Measurements from ENCODE around the gene ATXN2L. TPM values are rescaled to one million over a fixed set of nuclear protein-coding genes. Genes with fewer than 3 reads are reported as not detected.

ATXN2L gene
- total and polyA plus RNA-seq, 2 of the 13 experiments (the other 11 are each of a cell fraction or from before 2014, with no cell fraction given) = 40.8 to 55.1 TPM

GRCh38 chr16:28865722-28866453, 43.1 kb downstream of the ATXN2L start (continued):
- TF ChIP-seq ARID3A (IDR thresholded peaks at IDR 0.05; ENCODE audit: low read depth, low read length) (no peak), NKX3-1 (CRISPR knock-in tag; IDR thresholded peaks at IDR 0.05) (no peak), ZNF747 (CRISPR knock-in tag; IDR thresholded peaks at IDR 0.05; ENCODE audit: borderline replicate concordance) (0 out of 2 replicates have a peak, but pooled peaks have one; percentile 21), ZNF207 (IDR thresholded peaks at IDR 0.05; ENCODE audit: borderline replicate concordance) (no peak), HNRNPL (IDR thresholded peaks at IDR 0.05; ENCODE audit: low read depth, low read length) (no peak), SNRNP70 (IDR thresholded peaks at IDR 0.05; ENCODE audit: low read depth, low read length) (no peak), SAFB2 (CRISPR knock-in tag; IDR thresholded peaks at IDR 0.05; ENCODE audit: borderline replicate concordance, low read depth) (no peak), HNF1B (CRISPR knock-in tag; IDR thresholded peaks at IDR 0.05) (peak; percentile 73; the same call in 1 of the 2 replicates), PLSCR1 (CRISPR knock-in tag; IDR thresholded peaks at IDR 0.05; ENCODE audit: borderline replicate concordance) (no peak), ZBTB20 (CRISPR knock-in tag; IDR thresholded peaks at IDR 0.05; ENCODE audit: borderline replicate concordance, low read depth) (peak; percentile 70; the same call in 1 of the 2 replicates), USF2 (IDR thresholded peaks at IDR 0.05; ENCODE audit: low read depth, low read length) (no peak), USF2 (CRISPR knock-in tag; IDR thresholded peaks at IDR 0.05; ENCODE audit: borderline replicate concordance) (no peak), EP300 (IDR thresholded peaks at IDR 0.05; ENCODE audit: low read depth in 2 of 2, low read length in 2 of 2) (peak in 1 of 2 experiments; percentile 26; a peak in 1 of 4 replicates), EP300 (CRISPR knock-in tag; IDR thresholded peaks at IDR 0.05; ENCODE audit: borderline replicate concordance) (no peak), E2F5 (CRISPR knock-in tag; conservative IDR thresholded peaks at IDR 0.05) (peak; percentile 58; the same call in 1 of the 2 replicates), NONO (IDR thresholded peaks at IDR 0.05) (no peak), NONO (CRISPR knock-in tag; conservative IDR thresholded peaks at IDR 0.05) (peak; percentile 60), PHF21A (CRISPR knock-in tag; IDR thresholded peaks at IDR 0.05) (peak; percentile 38; the same call in 1 of the 2 replicates), GTF3A (CRISPR knock-in tag; conservative IDR thresholded peaks at IDR 0.05) (no peak), HNF4G (IDR thresholded peaks at IDR 0.05; ENCODE audit: borderline replicate concordance, low read depth, low read length) (peak; percentile 78; the same call in 1 of the 2 replicates), HNF4G (CRISPR knock-in tag; IDR thresholded peaks at IDR 0.05; ENCODE audit: borderline replicate concordance, low read depth) (no peak), KDM6A (CRISPR knock-in tag; IDR thresholded peaks at IDR 0.05; ENCODE audit: low read depth) (peak; percentile 76), ZNF446 (CRISPR knock-in tag; IDR thresholded peaks at IDR 0.05) (0 out of 2 replicates have a peak, but pooled peaks have one; percentile 4)
